ENCODE measurements around the gene ANXA6. TPM values are rescaled to one million over a fixed set of nuclear protein-coding genes. Genes with fewer than 3 reads are reported as not detected.
A peak's percentile ranks its signal among the peaks of the same experiment; 100 is the strongest.

ANXA6 gene
- polyA plus RNA-seq, 1 of the 3 experiments (the other 2 are of a cell fraction), result 87.5 TPM

- no peak for DNase-seq
- TF ChIP-seq TCF12 (IDR thresholded peaks at IDR 0.05) (no peak), POLR2AphosphoS5 (IDR thresholded peaks at IDR 0.05; ENCODE audit: low read depth, low read length) (no peak), RAD21 (IDR thresholded peaks at IDR 0.05; ENCODE audit: low read length) (no peak), MXI1 (IDR thresholded peaks at IDR 0.05; ENCODE audit: low read depth, low read length) (no peak), FOXM1 (IDR thresholded peaks at IDR 0.05; ENCODE audit: low read depth) (no peak), RFX5 (IDR thresholded peaks at IDR 0.05; ENCODE audit: low read length) (no peak), MEF2A (IDR thresholded peaks at IDR 0.05; ENCODE audit: borderline replicate concordance, low read depth) (no peak), USF2 (IDR thresholded peaks at IDR 0.05; ENCODE audit: borderline replicate concordance, low read depth, low read length) (no peak), EZH2phosphoT487 (IDR thresholded peaks at IDR 0.05; ENCODE audit: borderline replicate concordance, low read depth) (no peak), TAF1 (IDR thresholded peaks at IDR 0.05; ENCODE audit: borderline replicate concordance, low read depth, low read length) (no peak), GABPA (IDR thresholded peaks at IDR 0.05; ENCODE audit: low read depth) (no peak), JUND (IDR thresholded peaks at IDR 0.05) (no peak)
- TF ChIP-seq, protein P1, sequence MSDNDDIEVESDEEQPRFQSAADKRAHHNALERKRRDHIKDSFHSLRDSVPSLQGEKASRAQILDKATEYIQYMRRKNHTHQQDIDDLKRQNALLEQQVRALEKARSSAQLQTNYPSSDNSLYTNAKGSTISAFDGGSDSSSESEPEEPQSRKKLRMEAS (IDR thresholded peaks at IDR 0.05; ENCODE audit: low read depth), result no peak
- TF ChIP-seq, protein P2, sequence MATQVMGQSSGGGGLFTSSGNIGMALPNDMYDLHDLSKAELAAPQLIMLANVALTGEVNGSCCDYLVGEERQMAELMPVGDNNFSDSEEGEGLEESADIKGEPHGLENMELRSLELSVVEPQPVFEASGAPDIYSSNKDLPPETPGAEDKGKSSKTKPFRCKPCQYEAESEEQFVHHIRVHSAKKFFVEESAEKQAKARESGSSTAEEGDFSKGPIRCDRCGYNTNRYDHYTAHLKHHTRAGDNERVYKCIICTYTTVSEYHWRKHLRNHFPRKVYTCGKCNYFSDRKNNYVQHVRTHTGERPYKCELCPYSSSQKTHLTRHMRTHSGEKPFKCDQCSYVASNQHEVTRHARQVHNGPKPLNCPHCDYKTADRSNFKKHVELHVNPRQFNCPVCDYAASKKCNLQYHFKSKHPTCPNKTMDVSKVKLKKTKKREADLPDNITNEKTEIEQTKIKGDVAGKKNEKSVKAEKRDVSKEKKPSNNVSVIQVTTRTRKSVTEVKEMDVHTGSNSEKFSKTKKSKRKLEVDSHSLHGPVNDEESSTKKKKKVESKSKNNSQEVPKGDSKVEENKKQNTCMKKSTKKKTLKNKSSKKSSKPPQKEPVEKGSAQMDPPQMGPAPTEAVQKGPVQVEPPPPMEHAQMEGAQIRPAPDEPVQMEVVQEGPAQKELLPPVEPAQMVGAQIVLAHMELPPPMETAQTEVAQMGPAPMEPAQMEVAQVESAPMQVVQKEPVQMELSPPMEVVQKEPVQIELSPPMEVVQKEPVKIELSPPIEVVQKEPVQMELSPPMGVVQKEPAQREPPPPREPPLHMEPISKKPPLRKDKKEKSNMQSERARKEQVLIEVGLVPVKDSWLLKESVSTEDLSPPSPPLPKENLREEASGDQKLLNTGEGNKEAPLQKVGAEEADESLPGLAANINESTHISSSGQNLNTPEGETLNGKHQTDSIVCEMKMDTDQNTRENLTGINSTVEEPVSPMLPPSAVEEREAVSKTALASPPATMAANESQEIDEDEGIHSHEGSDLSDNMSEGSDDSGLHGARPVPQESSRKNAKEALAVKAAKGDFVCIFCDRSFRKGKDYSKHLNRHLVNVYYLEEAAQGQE (IDR thresholded peaks at IDR 0.05; ENCODE audit: low read depth, low read length), result no peak
- Histone ChIP-seq H3K4me3 (ENCODE audit: low read depth in 2 of 2, low read length in 1 of 2) (no peak overlapping the region), H3F3A (replicated peaks; ENCODE audit: insufficient read depth) (peaks cover 23% of the 10 kb centered on the region), H2AFZ (ENCODE audit: low read depth) (no peak overlapping the region), H3K9ac (no peak overlapping the region; the same call in 1 of the 2 replicates), H3K4me2 (0 out of 2 replicates have a peak overlapping the region, but pooled peaks have one; percentile 49), H3K27me3 (ENCODE audit: insufficient read depth) (no peaks in the 10 kb centered on the region), H3K36me3 (replicated peaks in 1 of 2; ENCODE audit: control insufficient read depth in 1 of 2, insufficient read depth in 2 of 2, low read length in 1 of 2) (peaks cover 0 to 4% of the 10 kb centered on the region in 2 experiments), H3K4me1 (ENCODE audit: control insufficient read depth in 1 of 2, insufficient read depth in 2 of 2, low read depth in 1 of 2, low read length in 1 of 2) (peaks cover 5 to 19% of the 10 kb centered on the region in 2 experiments), H3K9me3 (no peaks in the 10 kb centered on the region), H4K20me1 (ENCODE audit: insufficient read depth) (peaks cover 47% of the 10 kb centered on the region), H3K9me2 (no peaks in the 10 kb centered on the region), H3K79me2 (ENCODE audit: insufficient read depth) (peaks cover 94% of the 10 kb centered on the region), H3K27ac (ENCODE audit: low read depth in 2 of 2, low read length in 1 of 2) (peak overlapping the region in 1 of 2 experiments; percentile 37; a peak in 2 of 4 replicates)
- WGBS (ENCODE audit: low lambda C conversion rate), result 50% methylated on average over 2 of the region's 5 CpGs
- CTCF ChIA-PET, result interaction anchor here (0.8 to 2.4 kb wide), 4 partner anchors 10 to 28 kb away, joined by 3 to 6 read pairs (median 6); no protein-coding TSS in a partner anchor
- POLR2A ChIA-PET, result no interaction called here
Measured at GRCh38 chr5:151075698-151076331, 81.8 kb downstream of the ANXA6 start.

Data from SK-N-SH (cell line).